SU-DHL-6 (cell line): ENCODE measurements around the gene GMPPA.

ENCODE experiments used
- EZH2phosphoT487 ChIP-seq: fragments of 200-600 bp; sonication (generic), shearing (Covaris generic); conservative IDR thresholded peaks from 2 replicates; pipeline ENCODE4 v1.6.1; 2018; ENCODE audit warnings: mild to moderate bottlenecking, antibody characterized with exemption, low read length, moderate library complexity, mixed read lengths
- TF ChIP-seq, protein P1 (sequence below): fragments of 200-600 bp; sonication (generic); IDR thresholded peaks from one replicate; pipeline ENCODE4 v1.5.1; 2017; ENCODE audit warnings: antibody characterized with exemption, mild to moderate bottlenecking, low read length, moderate library complexity; ENCODE audit not compliant: insufficient read depth, poor library complexity, severe bottlenecking

DNA sequence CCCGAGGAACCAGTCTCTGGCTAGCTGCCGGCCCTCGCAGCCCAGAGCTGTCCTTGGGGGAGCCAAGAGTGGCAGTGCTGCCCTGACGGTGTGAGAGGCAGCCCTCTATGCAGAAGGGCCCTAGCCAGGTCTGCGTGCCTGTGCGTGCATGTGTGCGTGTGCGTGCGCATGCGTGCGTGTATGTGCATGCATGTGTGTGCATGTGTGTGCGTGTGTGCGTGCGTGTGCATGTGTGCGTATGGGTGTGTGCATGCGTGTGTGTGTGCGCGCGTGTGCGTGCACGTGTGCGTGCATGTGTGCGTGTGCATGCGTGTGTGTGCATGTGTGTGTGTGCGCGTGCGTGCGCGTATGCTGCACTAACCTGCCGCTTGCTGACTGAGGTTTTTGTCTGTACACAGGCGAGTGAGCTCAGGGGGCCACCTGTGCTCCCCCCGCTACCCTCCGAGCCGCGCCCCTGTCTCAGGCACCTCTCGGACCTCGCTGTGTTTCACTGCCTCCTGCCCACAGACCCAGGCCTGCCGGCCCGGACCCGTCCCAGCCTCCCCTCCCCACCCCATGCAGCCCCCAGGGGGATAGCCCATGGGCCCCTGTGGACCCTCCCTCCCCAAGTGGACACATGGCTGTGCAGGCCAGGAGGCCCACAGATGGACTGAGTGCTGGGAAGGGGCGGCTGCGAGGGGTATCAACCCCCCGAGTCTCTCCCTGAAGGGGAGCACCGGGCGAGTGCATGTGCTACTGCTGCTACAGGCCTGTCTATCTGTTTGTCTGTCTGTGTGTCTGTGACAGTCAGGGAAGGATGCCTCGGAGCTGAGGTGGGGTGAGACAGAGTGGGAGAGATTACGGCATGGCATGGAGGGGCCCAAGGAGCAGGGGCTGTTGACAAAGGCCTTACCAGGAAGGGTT, 32.8 kb upstream of the GMPPA start:
- TF ChIP-seq, protein P1, sequence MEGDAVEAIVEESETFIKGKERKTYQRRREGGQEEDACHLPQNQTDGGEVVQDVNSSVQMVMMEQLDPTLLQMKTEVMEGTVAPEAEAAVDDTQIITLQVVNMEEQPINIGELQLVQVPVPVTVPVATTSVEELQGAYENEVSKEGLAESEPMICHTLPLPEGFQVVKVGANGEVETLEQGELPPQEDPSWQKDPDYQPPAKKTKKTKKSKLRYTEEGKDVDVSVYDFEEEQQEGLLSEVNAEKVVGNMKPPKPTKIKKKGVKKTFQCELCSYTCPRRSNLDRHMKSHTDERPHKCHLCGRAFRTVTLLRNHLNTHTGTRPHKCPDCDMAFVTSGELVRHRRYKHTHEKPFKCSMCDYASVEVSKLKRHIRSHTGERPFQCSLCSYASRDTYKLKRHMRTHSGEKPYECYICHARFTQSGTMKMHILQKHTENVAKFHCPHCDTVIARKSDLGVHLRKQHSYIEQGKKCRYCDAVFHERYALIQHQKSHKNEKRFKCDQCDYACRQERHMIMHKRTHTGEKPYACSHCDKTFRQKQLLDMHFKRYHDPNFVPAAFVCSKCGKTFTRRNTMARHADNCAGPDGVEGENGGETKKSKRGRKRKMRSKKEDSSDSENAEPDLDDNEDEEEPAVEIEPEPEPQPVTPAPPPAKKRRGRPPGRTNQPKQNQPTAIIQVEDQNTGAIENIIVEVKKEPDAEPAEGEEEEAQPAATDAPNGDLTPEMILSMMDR = no peak
- no peak for TF ChIP-seq EZH2phosphoT487
